ENCODE results near the gene TMEM92.

GRCh38 chr17:50234581-50234980 is 39.7 kb upstream of the TMEM92 start:
- TF ChIP-seq CTCF (IDR thresholded peaks at IDR 0.05) (no peak), POLR2A (IDR thresholded peaks at IDR 0.05) (no peak), POLR2AphosphoS5 (IDR thresholded peaks at IDR 0.05) (no peak)

Measured in breast epithelium (tissue), 3 donors.